Adrenal gland (tissue), 5 donors: ENCODE data around the gene MFAP1.
"Not testable (repeated sequence)": the region's sequence is repeated elsewhere in the genome, so short reads cannot be mapped to it uniquely, and the experiment has no call there.

ENCODE experiments used
- POLR2A ChIP-seq, 2 donors: fragments of 450-650 bp; IDR thresholded peaks; one replicate each; pipeline ENCODE4 v1.6.1; 2017; ENCODE audit warnings: antibody characterized with exemption in 2 of 2, mild to moderate bottlenecking in 2 of 2, moderate library complexity in 1 of 2
- TF ChIP-seq, protein P1 (sequence below), 6 experiments: fragments of 450-650 bp in 4 of 6; fragments of 200-600 bp in 2 of 6; sonication (generic) in 1 of 6; IDR thresholded peaks; 1 replicate in 5 of 6; 2 replicates in 1 of 6; pipeline versions ENCODE4 v1.5.1 to v1.8.0; 2016 to 2021; ENCODE audit warnings: antibody characterized with exemption in 6 of 6, mild to moderate bottlenecking in 2 of 6, moderate library complexity in 1 of 6
- donor health status: DM: no; HTN: no; CAD: no.

DNA sequence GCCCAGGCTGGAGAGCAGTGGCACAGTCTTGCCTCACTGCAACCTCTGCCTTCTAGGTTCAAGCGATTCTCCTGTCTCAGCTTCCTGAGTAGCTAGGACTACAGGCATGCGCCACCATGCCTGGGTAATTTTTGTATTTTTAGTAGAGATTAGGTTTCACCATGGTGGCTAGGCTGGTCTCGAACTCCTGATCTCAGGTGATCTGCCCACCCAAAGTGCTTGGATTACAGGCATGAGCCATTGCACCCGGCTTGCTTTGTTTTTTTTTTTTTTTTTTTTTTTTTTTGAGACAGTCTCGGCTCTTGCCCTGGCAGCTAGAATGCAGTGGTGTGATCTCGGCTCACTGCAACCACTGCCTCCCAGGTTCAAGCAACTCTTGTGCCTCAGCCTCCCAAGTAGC lies 8.0 kb upstream of the MFAP1 start:
- TF ChIP-seq, protein P1, sequence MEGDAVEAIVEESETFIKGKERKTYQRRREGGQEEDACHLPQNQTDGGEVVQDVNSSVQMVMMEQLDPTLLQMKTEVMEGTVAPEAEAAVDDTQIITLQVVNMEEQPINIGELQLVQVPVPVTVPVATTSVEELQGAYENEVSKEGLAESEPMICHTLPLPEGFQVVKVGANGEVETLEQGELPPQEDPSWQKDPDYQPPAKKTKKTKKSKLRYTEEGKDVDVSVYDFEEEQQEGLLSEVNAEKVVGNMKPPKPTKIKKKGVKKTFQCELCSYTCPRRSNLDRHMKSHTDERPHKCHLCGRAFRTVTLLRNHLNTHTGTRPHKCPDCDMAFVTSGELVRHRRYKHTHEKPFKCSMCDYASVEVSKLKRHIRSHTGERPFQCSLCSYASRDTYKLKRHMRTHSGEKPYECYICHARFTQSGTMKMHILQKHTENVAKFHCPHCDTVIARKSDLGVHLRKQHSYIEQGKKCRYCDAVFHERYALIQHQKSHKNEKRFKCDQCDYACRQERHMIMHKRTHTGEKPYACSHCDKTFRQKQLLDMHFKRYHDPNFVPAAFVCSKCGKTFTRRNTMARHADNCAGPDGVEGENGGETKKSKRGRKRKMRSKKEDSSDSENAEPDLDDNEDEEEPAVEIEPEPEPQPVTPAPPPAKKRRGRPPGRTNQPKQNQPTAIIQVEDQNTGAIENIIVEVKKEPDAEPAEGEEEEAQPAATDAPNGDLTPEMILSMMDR (IDR thresholded peaks at IDR 0.05), result not testable (repeated sequence)
- not testable (repeated sequence) for TF ChIP-seq POLR2A (IDR thresholded peaks at IDR 0.05)
